AG04450 (cell line): ENCODE data around the gene IRX6. TPM values are rescaled to one million over a fixed set of nuclear protein-coding genes. Genes with fewer than 3 reads are reported as not detected.

ENCODE experiments used
- CTCF ChIA-PET: fragments of 300-600, 350-600 bp; formaldehyde crosslinking; extraction: SDS; loops from one replicate; lab custom pipeline; 2022; ENCODE audit warnings: antibody characterized with exemption, inconsistent platforms; lab: Charles Lee
- POLR2A ChIA-PET: fragments of 350-600 bp; formaldehyde crosslinking; extraction: SDS; loops from one replicate; lab custom pipeline; 2021; ENCODE audit warnings: antibody characterized with exemption, inconsistent platforms; lab: Yijun Ruan, JAX
- DNase-seq: peaks from one replicate; pipeline ENCODE4 v3.0.0-alpha.2; 2011; ENCODE audit warnings: low read depth, low spot score
- H3K27ac ChIP-seq: one replicate; pipeline ENCODE4 v1.5.1; 2012; ENCODE audit warnings: low read depth, low read length, control low read depth
- H3K27me3 ChIP-seq: one replicate; pipeline ENCODE4 v1.6.0; 2012; ENCODE audit warnings: low read length; ENCODE audit not compliant: control insufficient read depth, insufficient read depth
- H3K4me3 ChIP-seq: 2 replicates; pipeline ENCODE4 v1.5.1; 2011; ENCODE audit warnings: mild to moderate bottlenecking, low read depth, low read length, control low read depth
- H3K9me3 ChIP-seq: 2 replicates; pipeline ENCODE4 v1.5.1; 2012; ENCODE audit warnings: low read length; ENCODE audit not compliant: control insufficient read depth, insufficient read depth
- polyA plus RNA-seq: library from polyadenylated mRNA; depleted of rRNA; stranded (reverse); fragments of >200 nt; gene quantifications from 2 replicates; pipeline ENCODE4 v1.2.3, GENCODE V29; 2011
- TF ChIP-seq, protein P1 (sequence below): IDR thresholded peaks from 2 replicates; pipeline ENCODE4 v1.5.1; 2011; ENCODE audit warnings: low read depth, low read length, control low read depth, inconsistent platforms

The IRX6 gene
- polyA plus RNA-seq, 1 experiment, result not detected

DNA sequence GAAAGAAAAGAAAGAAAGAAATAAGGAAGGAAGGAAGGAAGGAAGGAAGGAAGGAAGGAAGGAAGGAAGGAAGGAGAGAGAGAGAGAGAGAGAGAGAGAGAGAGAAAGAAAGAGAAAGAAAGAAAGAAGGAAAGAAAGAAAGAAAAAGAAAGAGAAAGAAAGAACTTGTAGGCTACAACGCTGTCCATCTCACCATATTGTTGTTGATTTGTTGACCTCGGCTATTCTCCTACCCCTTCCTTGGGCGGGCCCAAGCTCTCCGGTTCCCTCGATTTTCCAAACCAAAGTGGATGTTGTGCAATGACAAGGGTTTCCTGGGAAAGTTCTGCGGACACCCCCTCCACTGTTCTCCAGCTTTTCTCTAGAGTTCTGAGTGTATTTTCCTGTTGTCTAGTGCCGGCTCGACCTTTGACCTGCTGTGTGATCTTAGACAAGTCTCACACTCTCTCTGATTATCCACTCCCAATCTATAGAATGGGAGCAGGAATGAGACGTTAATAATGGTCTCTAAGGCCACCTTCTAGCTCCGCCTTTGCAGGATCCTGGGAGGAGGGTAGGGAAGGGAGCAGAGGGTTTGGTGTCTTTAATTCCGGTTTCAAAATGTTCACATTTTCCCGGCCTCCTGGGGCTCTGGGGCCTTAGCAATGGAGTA is 1.6 kb downstream of the IRX6 start:
- TF ChIP-seq, protein P1, sequence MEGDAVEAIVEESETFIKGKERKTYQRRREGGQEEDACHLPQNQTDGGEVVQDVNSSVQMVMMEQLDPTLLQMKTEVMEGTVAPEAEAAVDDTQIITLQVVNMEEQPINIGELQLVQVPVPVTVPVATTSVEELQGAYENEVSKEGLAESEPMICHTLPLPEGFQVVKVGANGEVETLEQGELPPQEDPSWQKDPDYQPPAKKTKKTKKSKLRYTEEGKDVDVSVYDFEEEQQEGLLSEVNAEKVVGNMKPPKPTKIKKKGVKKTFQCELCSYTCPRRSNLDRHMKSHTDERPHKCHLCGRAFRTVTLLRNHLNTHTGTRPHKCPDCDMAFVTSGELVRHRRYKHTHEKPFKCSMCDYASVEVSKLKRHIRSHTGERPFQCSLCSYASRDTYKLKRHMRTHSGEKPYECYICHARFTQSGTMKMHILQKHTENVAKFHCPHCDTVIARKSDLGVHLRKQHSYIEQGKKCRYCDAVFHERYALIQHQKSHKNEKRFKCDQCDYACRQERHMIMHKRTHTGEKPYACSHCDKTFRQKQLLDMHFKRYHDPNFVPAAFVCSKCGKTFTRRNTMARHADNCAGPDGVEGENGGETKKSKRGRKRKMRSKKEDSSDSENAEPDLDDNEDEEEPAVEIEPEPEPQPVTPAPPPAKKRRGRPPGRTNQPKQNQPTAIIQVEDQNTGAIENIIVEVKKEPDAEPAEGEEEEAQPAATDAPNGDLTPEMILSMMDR, result no peak
- Histone ChIP-seq H3K27me3 (peaks cover 49% of the 10 kb centered on the region), H3K27ac (no peak overlapping the region), H3K9me3 (no peaks in the 10 kb centered on the region), H3K4me3 (no peak overlapping the region)
- no peak for DNase-seq
- ChIA-PET CTCF (no interaction called here), POLR2A (no interaction called here)

DNA sequence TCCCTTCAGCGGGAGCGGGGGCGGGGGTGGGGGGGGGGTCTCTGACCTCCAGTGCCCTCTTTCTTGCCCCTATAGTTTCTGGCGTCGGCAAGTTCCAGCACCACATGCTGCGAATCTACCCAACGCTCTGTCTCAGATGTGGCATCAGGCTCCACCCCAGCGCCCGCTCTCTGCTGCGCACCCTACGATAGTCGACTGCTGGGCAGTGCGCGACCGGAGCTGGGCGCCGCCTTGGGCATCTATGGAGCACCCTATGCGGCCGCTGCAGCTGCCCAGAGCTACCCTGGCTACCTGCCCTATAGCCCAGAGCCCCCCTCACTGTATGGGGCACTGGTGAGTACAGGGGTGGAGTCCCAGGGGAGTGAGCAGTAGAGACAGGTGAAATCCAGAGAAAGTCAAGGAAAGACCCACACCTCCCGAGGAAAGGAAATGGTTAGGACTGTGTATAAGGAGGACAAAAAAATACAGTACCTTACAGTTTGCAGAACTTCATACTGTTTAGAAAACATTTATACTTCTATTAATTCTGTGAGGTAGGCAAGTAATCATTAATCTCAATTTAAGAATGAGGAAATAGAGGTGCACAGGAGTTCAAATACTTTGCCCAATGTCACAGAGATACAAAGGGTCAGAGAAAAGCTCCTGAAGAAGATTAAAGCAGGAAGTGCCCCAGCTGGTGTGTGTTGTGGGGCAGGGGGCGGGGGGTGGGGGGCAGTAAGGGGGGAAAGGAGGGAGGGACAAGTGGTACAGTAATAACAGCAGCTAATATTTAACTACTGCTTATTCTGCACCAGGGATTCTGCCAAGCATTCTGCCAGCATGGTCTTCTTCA is 2.5 kb downstream of the IRX6 start:
- POLR2A ChIA-PET, result no interaction called here
- Histone ChIP-seq H3K9me3 (no peaks in the 10 kb centered on the region), H3K27ac (no peak overlapping the region), H3K4me3 (no peak overlapping the region), H3K27me3 (peaks cover 57% of the 10 kb centered on the region)
- TF ChIP-seq, protein P1, result no peak
- no peak for DNase-seq
- CTCF ChIA-PET, result no interaction called here

DNA sequence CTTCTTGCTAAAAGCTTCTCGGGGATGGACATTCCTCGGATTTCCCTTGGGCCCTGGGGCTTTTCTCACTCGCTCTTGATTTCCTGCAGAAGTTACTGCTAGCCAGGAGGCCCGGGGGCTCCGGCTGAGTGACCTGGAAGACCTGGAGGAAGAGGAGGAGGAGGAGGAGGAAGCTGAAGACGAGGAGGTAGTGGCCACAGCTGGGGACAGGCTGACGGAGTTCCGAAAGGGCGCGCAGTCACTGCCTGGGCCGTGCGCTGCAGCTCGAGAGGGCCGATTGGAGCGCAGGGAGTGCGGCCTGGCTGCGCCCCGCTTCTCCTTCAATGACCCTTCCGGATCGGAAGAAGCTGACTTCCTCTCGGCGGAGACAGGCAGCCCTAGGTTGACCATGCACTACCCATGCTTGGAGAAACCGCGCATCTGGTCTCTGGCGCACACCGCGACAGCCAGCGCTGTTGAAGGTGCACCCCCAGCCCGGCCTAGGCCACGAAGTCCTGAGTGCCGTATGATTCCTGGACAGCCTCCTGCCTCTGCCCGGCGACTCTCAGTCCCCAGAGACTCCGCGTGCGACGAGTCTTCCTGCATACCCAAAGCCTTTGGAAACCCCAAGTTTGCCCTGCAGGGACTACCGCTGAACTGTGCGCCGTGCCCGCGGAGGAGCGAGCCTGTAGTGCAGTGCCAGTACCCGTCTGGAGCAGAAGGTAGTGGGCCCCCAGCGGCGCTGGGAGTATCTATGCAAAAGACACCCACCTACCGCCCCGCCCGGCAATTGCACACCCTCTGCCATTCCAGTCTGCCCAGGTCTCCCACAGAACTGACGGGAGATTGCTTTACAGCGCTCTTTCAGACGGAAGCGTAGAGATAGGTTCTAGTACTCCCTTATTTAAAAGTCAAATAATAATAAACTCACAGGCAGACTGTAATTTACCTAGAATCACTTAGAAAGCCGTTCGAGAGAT is 4.9 kb downstream of the IRX6 start:
- no peak for DNase-seq
- Histone ChIP-seq H3K9me3 (no peaks in the 10 kb centered on the region), H3K4me3 (no peak overlapping the region), H3K27me3 (peaks cover 59% of the 10 kb centered on the region), H3K27ac (no peak overlapping the region)
- ChIA-PET CTCF (no interaction called here), POLR2A (no interaction called here)
- TF ChIP-seq, protein P1, result no peak

DNA sequence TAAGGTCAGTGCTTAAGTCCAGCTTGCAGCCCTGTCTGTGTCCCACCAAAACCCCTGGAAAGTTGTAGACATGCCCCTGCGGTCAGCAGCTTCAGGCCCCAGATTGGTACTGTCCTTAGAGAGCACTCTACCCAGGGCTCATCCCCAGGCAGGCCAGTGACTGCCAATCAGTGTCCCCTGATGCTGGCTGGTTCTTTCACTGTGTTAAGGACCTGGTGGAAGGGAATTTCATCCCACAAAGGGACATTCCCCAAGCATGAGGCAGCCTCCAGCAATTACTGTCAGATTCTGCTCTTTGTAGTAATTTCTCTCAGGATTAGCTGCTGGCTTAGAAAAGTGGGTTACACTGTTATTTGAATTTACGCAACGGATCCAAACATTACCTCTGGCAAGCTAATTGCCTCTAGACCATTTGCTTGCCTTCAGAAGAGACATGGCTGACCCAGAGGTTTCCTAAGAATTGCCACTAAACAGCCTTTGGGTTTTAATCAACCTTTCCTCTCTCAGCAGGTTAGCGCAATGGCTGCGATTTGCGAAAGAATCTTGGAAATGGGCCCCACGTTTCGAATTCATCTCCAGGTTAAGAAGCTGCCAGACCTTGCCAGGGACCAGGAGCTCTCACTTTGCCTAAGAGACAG is 5.9 kb downstream of the IRX6 start:
- no peaks in the 10 kb centered on the region for H3K9me3 ChIP-seq
- no peak overlapping the region for H3K27ac ChIP-seq
- ChIA-PET POLR2A (no interaction called here), CTCF (no interaction called here)
- peaks cover 53% of the 10 kb centered on the region for H3K27me3 ChIP-seq
- no peak for DNase-seq
- TF ChIP-seq, protein P1, result no peak
- H3K4me3 ChIP-seq, result no peak overlapping the region
